Spleen (tissue), 7 donors: Measurements from ENCODE around the gene ZNF469.

ENCODE experiments used
- CTCF ChIP-seq, 11 experiments: fragments of 200-600 bp in 7 of 11; fragments of 450-650 bp in 4 of 11; sonication (generic) in 4 of 11; IDR thresholded peaks in 8 of 11; conservative IDR thresholded peaks in 3 of 11; 1 replicate in 7 of 11; 2 replicates in 4 of 11; pipeline versions ENCODE4 v1.4.0 to v1.8.0; 2016 to 2021; ENCODE audit warnings: antibody characterized with exemption in 11 of 11, inconsistent platforms in 4 of 11, mild to moderate bottlenecking in 1 of 11
- POLR2A ChIP-seq, 3 donors: fragments of 450-650 bp; IDR thresholded peaks; one replicate each; pipeline ENCODE4 v1.5.1; 2017; ENCODE audit warnings: antibody characterized with exemption in 3 of 3, mild to moderate bottlenecking in 1 of 3
- donor health status: DM: no; HTN: no; CAD: no; lungs with moderate emphysema.
- donor health status: DM: no; HTN: no; CAD: no.
- donor health status: DM: no; HTN: no; CAD: no.

DNA sequence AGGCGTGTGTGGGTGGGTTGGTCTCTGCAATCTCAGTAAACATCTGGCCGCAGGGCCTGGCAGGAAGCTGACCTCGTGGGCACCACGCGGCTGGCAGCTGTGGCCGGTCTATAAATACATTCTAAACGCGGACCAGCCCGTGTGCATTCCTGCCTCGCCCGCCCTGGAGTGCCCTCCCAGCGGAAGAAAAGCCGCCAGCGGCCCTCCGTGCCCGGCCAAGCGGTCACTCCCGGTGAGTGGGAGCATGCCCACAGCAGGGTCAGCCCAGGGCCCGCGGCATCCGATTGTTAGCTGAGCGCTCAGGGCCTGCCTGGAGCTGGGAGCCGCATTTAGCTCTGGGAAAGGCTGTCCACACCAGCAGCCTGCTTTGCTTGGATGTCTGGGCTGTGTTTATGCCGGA is 10.3 kb downstream of the ZNF469 start:
- TF ChIP-seq CTCF (IDR thresholded peaks at IDR 0.05 in 8 of 11, conservative IDR thresholded peaks at IDR 0.05 in 3 of 11) (no peak), POLR2A (IDR thresholded peaks at IDR 0.05) (no peak)
